NCI-H128 (cell line): ENCODE results near the gene AP3B1.

ENCODE experiments used
- DNase-seq: peaks from one replicate; lab custom pipeline; 2025; ENCODE audit not compliant: unreplicated experiment; lab: John Stamatoyannopoulos, UW

Gene AP3B1

DNA sequence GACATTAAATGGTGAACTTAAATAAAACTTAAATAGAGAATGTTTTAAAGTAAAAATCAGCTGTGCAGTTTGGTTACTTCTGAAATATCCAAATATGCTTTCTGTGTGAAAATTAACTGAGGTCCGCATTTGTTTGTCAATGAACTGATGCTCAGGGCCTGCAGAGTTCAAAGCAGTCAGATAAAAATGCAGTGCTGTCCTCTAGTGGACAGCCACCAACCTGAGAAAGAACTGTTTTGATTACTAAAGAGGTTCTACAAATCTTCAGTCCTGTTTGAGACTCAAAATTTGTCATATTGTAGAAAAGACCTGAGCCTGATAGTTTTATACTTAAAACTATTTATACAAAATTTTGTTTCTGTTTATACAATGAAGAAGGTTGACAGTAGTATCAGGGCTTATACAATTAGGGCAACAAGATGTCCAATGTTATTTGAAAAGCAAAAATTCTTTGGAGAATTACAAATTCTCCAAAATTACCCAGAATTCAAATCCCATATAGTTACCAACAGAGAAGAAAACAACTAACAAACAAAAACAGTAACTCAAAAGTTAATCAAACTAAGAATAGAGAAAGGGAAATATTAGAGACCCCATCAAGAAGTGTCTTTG, 286.0 kb downstream of the AP3B1 start:
- peak; percentile 6 for DNase-seq

DNA sequence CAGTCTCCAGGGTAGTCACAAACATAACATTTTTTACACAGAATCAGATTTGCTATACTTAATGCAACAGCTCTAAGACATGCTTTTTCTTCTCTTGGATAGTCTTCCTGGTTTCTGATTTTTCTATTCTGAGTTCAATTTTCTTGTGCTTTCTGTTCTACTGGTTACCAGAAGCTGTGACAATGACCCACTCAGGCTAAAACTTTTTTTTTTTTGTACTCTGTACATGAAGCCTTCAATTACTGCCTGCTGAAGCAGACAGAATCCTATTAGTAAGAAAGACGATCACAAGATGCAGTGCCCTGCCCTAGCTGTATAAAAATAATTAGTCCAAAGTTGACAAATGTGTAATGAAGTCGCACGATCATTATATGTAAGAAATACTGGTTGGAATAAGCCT, 287.3 kb downstream of the AP3B1 start:
- no peak for DNase-seq

- no peak for DNase-seq
Observed at GRCh38 chr5:78006449-78006848, 288.0 kb downstream of the AP3B1 start.

- DNase-seq: no peak
Observed at GRCh38 chr5:78005021-78005785, 289.3 kb downstream of the AP3B1 start.

- no peak for DNase-seq
Observed at GRCh38 chr5:78004559-78004958, 289.9 kb downstream of the AP3B1 start.

DNA sequence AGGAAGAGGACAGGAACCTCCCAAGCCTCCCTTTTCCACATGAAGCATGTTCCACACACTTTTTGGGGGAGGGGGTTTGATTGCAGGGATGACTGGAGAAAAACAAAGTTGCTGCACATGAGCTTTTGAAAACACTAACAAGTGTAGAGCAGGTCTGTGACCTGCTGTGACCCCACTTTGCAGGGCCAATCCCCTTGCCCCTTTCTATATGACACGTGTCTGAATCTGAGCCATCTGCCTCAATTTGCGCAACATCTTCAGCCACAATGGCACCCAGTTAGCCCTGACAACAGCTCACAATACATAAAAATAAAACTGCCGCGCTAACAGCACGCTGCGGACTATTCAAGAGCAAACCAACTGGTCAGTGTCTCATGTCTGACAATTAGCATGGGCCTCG, 290.6 kb downstream of the AP3B1 start:
- DNase-seq: no peak

DNA sequence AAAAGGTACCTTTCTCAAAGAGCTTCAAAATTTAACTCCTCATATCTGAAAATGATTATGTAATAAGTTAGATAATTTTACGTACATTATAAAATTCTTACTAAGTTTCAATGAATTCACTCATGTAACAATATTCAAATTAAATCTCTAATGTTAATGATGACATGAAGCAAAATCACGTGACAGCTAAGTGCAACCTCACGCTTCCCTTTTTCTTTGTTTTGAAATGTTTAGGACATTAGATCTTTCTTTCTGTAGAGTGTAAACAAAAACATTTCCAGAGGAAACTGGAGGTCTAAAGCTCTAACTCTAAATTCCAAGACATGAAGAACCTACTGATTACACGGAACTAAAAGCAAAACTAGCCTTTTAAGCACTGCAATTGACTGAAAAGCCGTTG, 291.0 kb downstream of the AP3B1 start:
- DNase-seq: no peak

DNA sequence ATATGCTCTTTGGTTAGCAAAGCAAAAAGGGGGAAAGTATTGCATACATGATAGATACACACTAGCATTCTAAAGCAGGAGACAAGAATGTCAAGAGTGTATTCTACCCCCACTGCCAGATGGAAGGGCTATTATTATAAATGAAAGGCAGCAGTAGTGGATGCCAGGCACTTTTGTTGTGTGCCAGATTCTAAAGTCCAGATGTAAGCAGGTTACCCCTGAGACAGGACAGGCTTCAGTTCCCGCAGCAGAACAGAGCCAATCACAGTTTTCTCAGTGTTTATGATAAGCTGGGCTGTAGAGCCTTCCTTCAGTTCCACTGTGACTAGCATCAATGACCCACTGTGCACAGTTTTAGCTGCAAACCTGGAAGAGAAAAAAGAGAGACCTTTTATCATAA, 291.8 kb downstream of the AP3B1 start:
- no peak for DNase-seq

DNA sequence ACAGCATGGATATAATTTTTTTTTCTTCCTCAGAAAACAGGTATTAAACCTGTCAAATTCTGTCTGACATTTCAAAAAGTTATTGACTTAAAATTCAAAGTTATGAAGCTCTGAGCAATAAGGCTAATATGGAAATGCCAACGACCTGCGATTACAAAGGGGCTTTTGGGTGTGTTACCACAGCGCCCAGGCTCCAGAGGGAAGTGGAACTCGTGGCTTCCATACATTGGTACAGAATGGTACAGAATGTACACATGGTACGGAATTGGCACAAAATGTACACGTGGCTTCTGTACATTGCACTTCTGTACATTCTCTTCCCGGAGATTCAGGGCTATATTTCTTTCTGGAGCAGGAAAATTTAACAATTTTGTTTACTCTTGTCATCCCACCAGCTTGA, 293.3 kb downstream of the AP3B1 start:
- DNase-seq: no peak

GRCh38 chr5:78000191-78000590, 294.3 kb downstream of the AP3B1 start:
- no peak for DNase-seq

GRCh38 chr5:77999399-77999798, 295.1 kb downstream of the AP3B1 start:
- no peak for DNase-seq

- no peak for DNase-seq
Observed at GRCh38 chr5:77996943-77997342, 297.6 kb downstream of the AP3B1 start.

GRCh38 chr5:77995793-77996409, 298.6 kb downstream of the AP3B1 start:
- no peak for DNase-seq

DNA sequence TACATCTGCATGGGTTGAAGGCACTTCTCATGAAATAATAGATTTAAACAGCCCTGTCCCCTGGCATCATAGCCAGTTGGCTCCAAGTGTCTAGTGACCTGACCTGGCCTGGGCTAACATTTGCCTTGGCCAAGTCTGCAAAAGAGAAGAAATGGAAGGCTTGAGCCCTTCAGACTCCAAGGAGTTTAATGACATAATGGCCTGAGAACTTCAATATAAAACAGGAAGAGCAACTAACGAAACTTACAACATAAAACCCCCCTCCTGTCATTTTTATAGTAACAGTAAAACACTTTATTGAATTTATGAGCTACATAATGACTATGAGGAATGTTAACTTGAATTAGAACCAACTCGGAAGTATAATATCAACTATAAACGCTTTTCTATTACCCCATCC, 299.6 kb downstream of the AP3B1 start:
- no peak for DNase-seq

DNA sequence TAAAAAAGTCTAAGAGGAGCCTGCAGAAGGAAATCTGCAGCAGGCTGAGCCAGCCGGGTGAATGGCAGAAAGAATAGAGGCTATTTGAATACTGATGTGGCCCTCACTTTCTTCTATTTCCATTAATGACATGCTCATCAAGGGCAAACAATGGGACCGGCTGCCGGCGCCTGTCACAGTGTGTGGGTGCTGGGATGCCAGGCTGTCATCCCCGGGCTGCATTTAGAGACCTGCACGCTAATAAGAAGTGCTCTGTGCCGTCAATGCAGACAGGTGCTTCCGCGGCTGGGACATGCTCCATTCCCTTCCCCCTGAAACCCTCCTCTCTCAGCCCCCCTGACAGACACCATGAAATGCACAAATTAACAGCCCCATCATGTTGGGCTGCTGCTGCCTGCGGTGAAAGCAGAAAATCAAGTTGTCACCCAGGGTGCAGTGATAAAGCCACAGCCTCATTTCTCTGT, 300.6 kb downstream of the AP3B1 start:
- peak; percentile 41 for DNase-seq

DNA sequence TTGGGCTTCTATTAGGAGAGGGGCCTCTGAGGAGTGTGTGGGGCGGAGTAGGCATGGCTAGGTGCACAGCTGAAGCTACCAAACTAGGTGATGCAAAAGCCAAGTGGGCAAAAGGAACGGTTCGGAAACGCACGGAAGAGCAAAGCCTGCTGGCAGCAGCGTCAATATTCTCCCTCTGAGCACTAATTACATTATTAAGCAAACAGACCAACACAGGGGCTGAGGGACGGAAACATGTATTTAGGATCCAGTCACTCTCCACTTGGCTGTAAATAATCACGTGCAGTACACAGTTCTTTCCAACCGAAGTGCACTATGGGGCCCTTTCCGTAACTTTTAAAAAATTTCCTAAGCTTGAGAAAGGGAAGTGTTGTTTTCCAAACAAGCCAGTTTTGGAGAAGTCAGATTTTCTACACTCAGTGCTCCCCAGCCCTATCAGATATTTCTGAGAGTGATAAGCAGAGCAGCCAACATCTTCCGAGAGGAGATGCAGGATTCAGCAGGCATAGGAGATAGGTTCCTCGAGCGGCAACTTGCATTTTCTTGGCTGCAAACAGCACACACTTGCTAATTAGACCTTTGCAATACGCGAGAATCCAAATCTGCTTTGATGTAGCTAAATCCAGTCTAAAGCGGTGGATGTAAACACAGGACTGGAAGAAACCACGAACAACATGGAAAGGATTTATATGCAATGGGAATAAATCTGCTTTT, 301.2 kb downstream of the AP3B1 start:
- no peak for DNase-seq

DNA sequence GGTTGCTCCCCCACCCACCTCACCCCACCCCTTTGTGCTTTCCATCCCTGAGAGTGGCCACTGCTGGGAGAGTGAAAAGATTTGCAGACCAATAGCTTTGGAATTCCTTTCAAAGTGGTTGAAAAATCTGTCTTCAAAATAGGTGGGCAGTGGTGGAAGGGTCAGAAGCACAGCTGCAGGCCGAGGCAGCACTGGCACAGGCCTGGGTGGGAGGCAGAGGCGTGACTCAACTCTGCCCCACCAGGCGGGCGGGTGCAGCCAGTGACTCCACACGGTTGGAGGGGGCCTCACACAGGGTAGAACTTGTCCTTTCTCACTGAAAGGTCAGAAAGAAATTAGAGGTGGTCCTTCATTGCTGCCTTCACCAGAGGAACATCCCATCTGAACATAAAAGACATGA, 303.4 kb downstream of the AP3B1 start:
- no peak for DNase-seq

DNA sequence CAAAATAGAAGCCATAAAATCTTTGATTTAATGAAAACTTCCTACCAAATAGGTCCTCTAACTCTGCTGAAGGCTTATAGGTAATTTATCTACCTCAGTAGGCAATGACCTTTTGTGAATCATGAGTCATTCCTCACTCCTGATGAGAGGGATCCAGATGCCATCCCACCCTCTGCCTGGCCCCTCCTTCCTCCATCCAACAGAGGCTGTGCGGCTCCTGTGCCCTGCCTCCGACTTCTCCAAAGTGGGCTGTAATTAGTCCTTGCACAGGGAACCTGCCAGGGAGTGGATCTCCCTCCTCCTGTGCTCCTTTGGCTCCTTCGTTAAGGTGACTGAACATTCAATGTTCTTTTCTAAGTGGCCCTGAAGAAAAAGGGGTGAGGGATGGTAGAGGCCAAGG, 304.5 kb downstream of the AP3B1 start:
- DNase-seq: no peak

DNA sequence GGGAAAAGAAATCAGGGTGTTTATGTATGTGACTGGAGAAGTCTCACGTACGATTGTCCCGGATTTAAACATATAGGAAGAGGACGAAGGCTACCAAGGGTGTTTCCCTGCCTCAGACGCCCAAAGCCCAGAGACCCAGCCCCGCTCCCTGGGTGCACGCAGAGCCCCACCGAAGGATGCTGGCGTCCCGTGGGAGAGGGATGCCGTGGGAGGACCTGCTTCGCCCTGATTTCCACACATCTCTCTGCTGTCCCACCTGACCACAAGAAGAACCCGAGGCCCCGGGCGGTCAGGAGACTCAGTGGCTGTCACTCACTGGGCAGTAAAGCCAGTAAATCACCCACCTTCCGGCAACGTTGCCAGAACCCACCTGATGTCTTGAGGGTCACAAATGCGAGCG, 306.5 kb downstream of the AP3B1 start:
- no peak for DNase-seq

DNA sequence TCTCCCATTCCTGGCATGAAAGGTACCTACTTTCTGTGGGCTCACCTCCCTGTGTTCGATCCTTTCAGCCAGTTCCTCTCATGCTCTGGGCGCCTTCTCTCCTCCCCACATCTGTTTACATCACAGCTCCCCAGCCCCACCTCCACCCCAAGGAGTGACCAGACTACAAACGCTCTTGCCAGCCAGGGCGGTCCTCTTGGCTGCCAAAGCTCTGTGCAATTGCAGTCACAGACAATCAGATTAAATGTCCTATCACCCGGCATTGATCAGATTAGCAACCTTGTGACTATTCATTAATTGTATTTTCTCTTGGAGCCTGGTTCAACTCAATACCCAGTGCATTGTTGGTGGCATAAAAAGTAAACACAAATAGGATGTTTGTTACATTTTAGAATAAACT, 307.2 kb downstream of the AP3B1 start:
- DNase-seq: no peak

- DNase-seq: no peak
Observed at GRCh38 chr5:77986261-77986660, 308.2 kb downstream of the AP3B1 start.

GRCh38 chr5:77985247-77985646, 309.3 kb downstream of the AP3B1 start:
- DNase-seq: no peak
